CD4-positive, alpha-beta T cell treated with Interleukin-6 for 4 hours (primary cell): ENCODE measurements around the gene GRK5.

Source experiments
- DNase-seq: peaks from one replicate; pipeline ENCODE4 v3.0.0-alpha.2; 2020; ENCODE audit warnings: mixed read lengths

Gene GRK5

DNA sequence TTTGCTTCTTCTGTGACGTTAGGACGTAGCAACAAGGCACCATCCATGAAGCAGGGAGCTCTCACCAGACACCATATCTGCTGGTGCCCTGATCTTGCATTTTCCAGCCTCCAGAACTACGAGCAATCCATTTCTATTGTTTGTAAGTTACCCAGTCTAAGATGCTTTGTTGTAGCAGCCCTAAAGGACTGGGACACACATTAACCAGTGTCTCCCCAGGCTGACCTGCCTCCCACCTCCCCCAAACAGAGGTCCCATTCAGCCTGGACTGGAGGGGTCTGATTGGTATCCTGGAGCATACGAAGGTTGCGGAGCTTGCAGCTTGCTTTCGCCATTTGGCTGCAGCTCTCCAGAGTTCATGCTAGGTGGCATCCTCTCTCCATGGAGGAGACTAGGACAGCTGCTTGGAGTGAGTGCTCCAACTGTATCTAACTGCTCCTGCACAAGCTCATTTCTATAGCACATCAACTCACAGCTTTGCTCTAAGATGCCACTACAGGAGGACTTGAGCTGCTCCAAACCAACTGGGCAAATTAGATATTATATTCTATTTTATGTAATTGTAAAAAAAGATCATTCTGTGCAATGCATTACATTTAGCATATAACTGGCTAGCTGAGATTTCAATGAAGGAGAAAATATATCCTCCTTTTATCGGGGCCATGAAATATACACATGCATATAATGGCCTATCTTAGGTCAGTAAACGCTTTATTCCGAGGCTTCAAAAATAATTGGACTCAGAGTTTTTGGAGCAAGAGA lies 8.0 kb upstream of the GRK5 start:
- peak; percentile 64 for DNase-seq

DNA sequence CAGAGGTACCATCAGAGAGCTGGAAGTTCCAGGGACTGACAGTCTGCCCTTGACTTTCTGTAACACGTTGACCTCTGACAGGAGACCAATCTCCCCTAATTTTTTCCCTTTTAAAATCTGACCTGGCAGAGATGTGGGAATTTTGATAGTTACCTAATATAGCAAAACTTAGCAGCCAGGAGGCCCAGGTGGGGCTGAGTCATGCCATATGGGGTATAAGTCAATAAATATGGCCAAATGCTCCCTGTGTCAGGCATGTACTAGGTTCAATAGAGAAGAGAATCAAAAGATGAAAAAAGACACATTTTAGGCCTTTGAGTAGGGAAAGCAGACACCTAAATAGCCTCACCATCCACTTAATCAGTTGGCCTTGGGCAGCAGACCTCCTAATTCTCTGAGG lies 6.1 kb upstream of the GRK5 start:
- no peak for DNase-seq

DNA sequence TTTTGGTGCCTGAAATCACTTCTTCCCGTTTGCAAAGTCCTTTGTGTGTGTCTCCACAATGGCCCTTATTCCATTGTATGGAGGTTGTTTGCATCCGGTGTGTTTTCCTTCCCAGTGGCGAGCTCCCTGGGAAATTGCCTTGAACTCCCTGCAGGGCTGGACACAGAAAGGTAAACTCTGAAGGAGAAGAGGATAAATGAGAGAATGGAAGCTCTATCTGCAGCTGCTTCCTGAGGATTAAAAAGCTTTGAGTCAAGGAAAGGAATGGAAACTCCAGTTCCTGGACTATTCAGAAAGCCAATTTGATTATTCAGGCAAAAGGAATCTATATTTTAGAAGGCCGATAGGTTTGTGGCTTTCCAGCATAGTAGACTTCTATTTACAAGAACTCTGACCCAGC lies 4.4 kb upstream of the GRK5 start:
- no peak for DNase-seq

DNA sequence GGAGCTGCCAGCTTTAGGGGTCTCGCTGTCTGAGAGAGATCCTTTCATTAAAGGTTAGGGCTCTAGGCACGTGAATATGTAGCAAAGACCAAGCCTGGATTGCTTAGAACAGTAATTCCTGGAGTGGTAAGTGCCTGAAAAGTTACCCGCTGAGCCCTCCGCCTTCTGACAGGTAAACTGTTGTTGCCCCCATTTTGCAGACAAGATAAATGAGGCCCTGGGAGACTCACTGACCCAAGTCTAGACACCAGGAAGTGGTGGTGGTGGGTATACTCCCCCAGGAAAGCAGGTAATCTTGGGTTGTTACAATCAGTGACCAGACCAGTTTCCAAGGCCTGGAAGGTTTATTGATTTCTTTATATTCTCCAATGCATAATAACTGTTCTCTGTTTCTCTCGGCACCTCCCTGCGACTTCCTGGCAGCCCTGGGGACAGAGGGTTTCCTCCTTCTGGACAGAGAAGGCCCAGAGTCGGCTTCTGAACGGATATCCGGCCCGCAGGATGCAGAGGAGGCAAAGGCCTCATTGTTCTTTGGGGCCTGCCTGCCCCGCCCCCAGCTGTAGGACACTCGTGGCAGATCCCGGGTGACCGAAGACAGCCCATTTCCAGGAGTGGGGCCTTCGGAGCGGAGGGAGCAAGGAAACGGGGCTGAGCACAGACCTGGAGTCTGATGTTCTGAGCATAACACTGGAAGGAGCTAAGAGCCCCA lies 1.3 kb upstream of the GRK5 start:
- peak; percentile 49 for DNase-seq

DNA sequence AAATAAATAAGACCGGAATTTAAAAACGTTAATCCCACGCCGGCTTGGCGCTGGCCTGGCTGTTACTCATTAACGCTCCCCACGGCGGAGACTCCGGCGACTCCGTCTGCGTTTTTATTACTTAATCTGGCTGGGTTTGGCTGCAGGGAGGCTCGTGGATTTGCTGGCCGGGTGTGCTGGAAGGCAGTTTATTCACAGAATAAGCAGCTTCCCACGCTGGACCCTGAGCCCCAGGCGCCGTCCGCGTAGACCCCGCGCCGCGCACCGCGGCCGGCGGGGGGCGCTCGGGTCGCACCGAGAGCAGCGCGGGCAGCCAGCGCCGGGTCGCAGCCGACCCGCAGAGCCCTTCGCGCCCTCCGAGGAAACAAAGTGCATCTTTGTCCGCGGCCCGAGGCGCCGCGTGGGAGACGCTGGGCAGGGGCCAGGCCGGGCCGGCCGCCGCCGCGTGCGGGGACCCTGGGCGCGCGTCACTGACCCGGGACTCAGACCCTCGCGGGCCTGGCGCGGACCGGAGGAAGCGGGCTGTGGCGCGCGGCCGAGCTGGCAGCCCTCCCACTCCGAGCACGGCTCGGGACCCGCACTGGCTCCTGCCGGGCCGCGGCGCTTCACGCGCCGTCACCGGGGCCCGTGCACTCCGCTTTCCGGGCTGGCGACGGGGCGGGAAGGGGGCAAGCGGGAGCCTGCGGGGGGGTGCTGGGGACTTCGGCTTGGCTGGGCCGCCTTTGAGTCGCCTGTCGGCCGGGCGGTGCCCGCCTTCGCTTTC lies 587 bp upstream of the GRK5 start:
- peak; percentile 78 for DNase-seq

DNA sequence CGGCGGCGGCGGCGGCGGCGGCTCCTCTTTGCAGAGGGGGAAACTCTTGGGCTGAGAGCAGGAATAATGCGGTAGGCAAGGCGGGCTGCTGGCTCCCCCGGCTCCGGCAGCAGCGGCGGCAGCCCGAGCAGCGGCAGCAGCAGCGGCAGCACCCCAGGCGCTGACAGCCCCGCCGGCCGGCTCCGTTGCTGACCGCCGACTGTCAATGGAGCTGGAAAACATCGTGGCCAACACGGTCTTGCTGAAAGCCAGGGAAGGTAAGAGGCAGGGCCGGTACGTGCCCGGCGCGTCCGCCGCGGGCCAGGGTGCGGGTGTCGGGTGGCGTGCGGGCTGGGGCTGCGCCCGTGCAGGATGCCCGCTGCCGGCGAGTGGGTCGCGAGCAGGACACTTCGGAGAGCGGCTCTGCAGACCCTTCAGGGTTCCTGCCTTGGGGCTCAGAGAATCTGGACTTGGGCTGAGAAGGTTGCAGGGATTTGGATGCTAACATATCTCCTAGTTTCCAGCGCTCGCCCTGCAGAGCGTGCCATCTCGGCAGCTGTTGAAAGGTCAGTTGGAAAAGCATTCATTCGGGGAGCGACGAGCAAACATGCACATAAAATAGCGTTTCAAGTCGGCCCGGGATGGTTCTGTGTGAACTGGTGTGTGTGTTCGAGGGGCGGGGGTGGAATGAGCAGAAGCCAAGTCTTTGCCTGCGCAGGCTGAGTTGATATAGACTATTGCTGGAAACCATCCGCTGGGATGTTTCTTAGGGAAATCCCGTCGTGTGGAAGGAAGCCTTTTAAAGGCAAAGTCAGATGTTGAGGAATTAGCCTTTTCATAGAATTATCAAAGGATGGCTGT lies 562 bp downstream of the GRK5 start:
- peak; percentile 45 for DNase-seq

DNA sequence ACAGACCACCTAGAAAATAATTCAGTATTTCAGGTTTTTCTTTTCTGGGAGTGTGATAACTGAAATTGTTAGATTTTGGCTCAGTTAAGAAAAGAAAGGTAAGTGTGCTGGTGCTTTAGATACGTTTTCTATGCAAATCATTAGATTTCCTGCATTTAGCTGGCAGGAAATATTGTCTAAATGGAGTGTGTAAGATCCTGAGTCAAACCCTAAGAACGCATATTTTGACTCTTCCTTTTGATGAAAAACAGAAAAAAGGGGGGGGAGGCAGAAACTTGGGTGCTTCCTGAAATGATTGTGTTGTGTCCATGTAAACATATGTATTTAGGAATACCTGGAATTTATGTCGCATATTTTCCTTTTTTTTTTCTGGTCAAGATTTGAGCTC lies 1.2 kb downstream of the GRK5 start:
- no peak for DNase-seq

DNA sequence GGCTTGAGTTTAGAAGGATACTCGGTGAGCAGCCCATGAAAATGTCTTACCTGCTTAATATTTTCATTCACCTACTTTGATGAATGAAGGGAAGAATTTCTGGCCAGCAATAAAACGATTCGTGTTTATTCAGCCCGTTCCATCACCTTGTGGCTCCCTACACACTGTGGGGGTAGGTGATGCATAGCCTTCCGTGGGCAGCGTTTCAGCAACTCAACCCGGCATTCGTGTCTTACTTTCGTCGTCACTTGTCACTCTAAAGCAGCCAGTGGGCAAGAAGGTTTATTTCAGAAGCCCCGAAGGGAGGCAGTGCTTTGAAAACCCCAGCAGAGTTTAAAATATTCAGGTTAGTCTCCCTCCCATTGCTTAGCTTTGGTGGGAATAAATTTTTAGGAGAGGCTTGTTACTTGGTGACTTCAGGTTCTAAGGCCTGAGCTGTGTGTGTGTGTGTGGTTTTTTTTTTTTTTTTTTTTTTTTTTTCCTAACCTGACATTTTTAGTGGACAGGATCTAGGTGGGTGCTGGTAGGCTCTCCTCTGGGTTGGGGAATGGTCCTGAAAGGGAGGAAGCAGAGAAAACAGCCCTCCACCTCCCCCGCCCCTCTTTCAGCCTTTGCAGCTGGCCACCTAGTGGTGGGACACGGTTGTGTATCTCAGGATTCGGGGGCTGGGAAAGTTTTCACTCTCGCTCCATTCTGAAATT lies 1.8 kb downstream of the GRK5 start:
- peak; percentile 64 for DNase-seq

DNA sequence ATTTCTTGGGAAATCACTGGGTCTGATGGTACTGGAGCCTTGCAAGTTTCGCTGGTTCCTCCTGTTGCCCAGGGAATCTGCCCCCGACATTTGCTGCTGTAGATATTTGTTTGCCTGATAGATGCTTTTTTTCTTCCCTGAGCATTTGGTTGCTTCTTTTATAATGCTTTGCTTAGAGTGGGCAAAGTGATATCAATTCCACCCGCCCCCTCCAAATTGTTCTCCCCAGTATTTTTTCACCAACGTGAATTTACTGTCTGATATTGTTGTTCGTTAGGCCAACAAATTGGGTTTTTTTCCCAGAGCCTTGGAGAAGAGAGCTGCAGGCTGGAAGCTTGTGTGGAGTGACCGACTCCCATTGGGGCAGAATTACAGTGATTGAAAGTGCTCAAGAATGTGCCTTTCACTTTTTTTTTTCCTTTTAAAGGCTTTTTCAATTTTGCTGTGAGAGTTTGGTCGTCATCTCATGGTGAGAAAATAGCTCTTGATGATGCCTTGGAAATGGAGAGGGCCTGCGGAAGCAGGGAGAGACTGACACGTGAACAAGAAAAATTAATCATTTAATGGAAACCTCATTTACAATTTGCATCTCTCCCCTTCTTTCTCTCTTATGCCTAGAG lies 2.5 kb downstream of the GRK5 start:
- no peak for DNase-seq

DNA sequence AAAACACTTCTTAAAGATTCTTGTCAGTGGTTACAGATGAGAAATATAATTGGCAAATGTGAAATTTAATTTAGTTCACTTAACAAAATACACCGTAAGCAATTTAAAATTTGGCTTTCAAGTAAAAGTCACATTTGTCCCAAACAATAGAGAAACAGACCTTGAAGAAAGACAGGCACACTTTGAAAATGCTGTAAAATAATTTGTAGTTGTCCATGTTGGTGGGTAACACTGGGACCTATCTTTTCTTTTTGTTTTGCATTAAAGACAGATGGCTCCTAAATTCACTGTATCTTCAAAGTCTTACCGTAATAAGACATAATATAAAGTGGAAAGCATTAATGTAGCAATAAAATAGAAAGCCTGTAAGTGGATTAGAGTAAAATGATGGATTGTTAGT lies 3.3 kb downstream of the GRK5 start:
- DNase-seq: no peak

DNA sequence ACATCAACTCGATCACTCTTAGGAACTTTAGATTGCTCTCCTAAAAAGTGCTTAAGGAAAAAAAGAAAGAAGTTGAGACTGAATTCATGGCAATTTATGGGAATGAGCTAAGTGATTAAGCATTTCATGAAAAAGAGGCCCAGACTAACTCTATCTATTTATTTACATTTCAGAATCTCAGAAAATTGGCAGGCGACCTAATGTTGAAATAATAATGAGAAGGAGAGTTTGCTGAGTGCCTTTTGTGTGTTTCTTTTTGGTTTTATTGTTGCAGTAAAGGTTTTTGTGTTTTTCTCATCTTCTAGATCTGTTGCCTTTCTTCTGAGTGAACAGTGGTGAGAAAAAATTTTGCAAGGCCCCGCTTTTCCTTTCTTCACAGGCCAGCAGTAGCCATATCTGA lies 3.8 kb downstream of the GRK5 start:
- DNase-seq: no peak

DNA sequence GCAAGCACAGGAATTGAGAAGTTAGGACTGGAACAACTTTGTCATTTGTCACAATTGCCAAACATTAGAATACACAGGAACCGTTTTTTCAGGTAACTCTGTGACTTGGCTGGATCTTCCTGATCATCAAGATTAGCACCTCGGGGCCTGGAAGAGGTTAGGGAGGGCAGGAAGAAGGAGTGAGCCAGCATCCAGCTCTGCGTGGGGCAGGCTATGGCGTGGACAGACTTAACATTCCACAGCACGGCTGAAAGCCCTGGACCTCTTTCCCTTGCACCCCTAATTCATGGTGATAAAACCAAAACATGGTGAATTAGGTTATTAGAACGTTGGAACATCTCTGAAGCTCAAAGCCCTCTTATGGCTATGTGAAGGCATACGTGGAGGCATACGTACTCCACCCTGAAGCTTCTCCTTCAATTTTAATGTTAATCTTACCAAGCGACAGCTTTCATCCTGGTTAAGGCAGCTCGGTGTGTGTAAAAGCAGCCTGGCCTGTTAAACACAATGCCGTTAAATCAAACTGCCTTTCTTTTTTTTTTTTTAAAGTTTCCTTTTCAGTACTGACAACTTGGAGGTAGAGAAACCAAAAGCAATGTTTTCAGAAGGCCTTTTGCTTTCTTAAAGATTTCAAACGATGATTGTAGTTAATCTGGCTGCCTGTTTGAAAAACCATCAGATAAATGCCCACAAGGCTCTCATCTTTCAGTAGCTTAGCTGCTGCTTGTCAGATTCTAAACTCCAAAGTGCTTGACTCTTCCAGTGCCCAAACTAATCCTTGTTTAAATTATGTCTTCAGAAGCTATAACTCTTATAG lies 4.5 kb downstream of the GRK5 start:
- DNase-seq: peak; percentile 36

DNA sequence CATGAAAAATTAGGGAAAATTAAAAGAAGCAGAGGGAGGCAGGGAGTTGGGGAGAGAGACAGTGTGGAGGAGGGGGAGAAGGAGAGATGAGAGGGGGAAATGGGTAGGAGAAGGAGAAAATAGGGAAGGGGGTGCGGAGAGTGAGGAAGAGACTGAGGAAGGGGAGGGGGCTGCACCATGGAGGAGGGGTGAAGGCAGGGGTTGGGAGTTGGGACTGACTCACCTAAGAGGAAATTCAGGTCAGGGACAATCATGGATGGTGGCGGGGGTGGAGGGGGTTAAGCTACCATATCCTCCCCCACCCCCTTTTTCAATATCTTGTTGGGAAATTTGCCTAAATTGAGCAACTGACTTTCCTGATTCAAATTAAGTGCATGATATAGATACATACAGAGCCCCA lies 8.0 kb downstream of the GRK5 start:
- DNase-seq: no peak

DNA sequence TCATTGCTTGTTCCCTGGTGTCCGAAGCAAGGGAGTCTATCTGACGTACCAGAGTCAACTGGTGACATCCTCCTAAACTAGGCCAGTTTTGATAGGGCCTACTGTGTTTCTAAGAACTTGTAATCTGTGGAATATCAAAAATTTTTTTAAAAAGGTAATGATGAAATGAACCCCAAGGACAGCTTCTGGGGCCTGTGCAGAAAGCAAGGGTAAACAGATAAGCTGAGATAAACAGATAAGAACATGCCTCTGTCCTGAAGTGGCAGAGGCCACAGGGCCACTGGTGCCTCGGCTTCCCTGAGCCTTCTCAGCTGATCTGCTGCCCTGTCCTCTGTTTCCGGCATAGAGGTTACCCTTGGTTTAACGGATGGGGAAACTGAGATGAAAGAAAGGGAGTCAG lies 8.8 kb downstream of the GRK5 start:
- DNase-seq: no peak

DNA sequence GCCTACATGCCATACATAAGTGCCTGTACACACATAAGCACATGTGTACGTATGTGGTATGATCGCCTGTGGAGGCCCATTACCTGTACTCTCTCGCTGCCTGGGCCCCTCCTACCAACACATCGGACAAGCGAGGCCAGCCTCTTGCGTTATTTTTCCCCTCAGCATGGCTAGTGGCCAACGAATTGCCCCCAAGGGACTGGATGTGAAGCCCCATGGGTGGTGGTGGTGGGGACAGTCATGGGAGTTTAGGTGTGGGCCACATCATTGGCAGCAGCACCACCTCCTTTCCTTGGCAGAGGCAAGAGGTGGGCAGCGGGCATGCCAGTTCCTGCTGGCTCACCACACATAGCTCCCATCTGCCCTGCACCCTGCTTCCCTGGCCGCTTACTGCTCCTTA lies 10.0 kb downstream of the GRK5 start:
- DNase-seq: no peak

DNA sequence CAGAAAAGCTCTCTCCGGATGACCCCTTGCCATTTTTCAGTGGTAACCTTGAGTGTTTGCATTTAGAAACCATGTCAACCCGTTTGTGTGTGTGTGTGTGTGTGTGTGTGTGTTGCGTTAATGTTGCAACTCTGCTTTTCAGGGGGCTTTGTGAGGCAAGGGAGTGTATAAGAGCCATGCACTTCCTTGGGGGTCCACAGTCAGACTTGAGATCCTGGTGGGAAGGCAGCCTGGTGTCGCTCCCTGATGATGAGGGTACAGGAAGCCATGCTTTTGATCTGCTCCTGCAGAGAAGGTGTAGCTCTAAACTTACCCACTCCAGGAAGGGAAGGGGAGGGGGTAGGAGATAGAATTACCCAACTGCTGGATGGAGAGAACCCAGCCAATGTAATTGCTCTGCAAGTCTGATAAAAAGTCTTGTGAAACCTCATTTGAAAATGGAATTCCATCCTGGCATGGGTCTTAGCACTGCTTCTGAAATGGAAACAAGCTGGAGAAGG lies 10.7 kb downstream of the GRK5 start:
- DNase-seq: no peak

DNA sequence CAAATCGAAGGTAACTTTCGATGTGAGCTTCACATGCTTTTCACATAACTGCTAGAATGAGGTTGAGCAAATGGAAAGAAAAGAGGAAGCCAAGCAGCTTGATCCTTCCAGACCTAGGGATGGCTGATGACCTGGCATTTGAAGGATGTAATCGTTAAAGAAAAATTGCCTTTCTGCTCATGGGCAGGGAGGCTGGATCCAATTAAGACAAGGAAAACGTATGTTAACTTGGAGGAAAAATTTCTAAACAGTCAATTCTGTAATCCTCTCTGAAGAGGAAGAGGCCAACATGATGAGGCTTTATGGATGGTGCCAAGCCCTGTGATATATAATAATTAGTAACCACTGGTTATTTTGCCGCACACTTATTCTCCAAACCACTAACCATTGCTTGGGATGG lies 12.5 kb downstream of the GRK5 start:
- DNase-seq: no peak

DNA sequence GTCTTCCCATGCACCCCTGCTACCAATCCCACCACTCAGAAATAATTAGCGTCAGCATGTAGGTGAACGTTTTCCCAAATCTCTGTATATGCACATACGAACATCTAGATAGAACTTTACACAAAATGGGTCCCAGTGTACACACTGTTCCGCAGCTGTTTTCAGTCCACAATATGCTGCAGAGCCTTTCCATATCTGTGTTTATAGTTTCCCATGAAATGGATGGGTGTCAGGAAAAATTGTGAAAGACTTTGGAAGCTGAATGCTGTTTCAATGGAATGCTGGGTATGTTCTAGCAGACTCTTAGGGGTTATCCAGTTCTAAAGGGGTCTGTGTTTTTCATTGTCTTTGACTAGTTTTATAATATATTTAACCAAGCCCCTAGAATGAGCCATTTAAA lies 13.8 kb downstream of the GRK5 start:
- no peak for DNase-seq

DNA sequence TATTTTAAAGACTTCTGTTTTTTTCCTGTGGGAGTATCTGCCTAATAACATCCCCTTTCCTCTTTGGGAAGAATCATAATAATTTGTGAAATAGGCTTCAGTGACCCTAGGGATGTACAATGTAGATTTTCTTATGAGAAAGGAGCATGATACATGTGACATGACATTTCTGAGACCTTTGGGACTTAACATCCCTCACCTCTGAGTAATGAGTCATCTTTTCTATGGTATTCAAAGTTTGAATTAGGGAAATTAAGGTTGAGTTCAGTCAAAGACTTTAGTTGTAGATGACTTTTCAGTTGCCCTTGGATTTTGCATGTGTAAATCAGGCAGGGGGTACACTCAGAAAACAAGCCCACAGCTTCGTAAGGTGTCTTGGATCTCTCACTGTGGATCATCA lies 14.3 kb downstream of the GRK5 start:
- no peak for DNase-seq

DNA sequence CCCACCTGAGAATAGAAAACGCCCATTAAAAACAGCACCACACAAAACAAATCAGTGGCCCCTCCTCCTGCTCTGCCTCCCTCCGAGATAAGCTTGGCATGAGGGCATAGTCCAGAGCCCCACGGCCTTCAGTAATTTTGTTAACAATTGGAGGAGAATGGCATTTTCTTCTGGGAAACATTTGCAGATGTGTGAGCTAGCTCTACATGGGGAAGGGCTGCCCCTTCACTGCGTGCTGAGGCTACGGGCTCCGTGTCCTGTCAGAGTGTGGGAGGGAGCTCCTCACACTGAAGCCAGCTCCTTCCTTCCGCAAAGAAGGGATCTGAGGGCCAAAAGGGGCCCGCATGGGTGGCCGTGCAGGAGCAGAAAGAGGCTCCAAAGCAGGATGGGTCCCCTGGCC lies 15.2 kb downstream of the GRK5 start:
- DNase-seq: no peak

DNA sequence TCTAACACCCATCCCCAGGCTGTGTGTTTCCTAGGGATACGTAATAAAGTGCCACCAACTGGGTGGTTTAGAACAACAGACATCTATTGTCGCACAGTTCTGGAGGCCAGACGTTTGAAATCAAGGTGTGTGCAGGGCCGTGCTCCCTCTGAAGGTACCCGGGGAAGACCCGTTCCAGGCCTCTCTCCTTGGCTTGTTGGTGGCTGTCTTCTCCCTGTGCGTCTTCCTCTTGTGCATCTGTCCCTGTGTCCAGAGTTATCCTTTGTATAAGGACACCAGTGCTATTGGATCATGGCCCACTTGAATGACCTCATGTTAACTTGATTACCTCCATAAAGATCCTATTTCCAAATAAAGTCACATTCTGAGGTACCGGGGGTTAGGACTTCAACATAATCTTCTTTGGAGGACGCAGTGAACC lies 15.6 kb downstream of the GRK5 start:
- DNase-seq: no peak
